ENCODE data around the gene MLST8.
"Not testable (repeated sequence)": the region's sequence is repeated elsewhere in the genome, so short reads cannot be mapped to it uniquely, and the experiment has no call there.

The MLST8 gene

GRCh38 chr16:2190659-2191445 lies 14.4 kb upstream of the MLST8 start:
- no peak for DNase-seq

GRCh38 chr16:2191446-2191706 lies 13.9 kb upstream of the MLST8 start:
- DNase-seq = no peak

- no peak for DNase-seq
Observed at GRCh38 chr16:2194166-2194834, 11.0 kb upstream of the MLST8 start.

GRCh38 chr16:2194852-2195321 lies 10.4 kb upstream of the MLST8 start:
- peak; percentile 40 for DNase-seq

GRCh38 chr16:2195322-2196161 lies 9.7 kb upstream of the MLST8 start:
- DNase-seq = no peak

- no peak for DNase-seq
Observed at GRCh38 chr16:2196162-2196980, 8.9 kb upstream of the MLST8 start, which contains the start of gene CASKIN1. Gene CASKIN1, minus strand, starts transcription at chr16:2196605. Its CDS starts 173 bp downstream, at chr16:2196432.

GRCh38 chr16:2196981-2197511 lies 8.2 kb upstream of the MLST8 start:
- no peak for DNase-seq

- no peak for DNase-seq
Observed at GRCh38 chr16:2197765-2198164, 7.5 kb upstream of the MLST8 start.

- DNase-seq = no peak
Observed at GRCh38 chr16:2198283-2198682, 7.0 kb upstream of the MLST8 start.

GRCh38 chr16:2199095-2199494 lies 6.2 kb upstream of the MLST8 start:
- DNase-seq = no peak

GRCh38 chr16:2199621-2200139 lies 5.6 kb upstream of the MLST8 start:
- no peak for DNase-seq

- no peak for DNase-seq
Observed at GRCh38 chr16:2200313-2200712, 4.9 kb upstream of the MLST8 start.

GRCh38 chr16:2203119-2203688 lies 2.0 kb upstream of the MLST8 start:
- not testable (repeated sequence) for DNase-seq

- DNase-seq = no peak
Observed at GRCh38 chr16:2204416-2205103, 694 bp upstream of the MLST8 start.

- DNase-seq = no peak
Observed at GRCh38 chr16:2205967-2206313, 686 bp downstream of the MLST8 start.

- no peak for DNase-seq
Observed at GRCh38 chr16:2206420-2206779, 1.1 kb downstream of the MLST8 start.

- no peak for DNase-seq
Observed at GRCh38 chr16:2206780-2207433, 1.7 kb downstream of the MLST8 start.

GRCh38 chr16:2207872-2208271 lies 2.6 kb downstream of the MLST8 start:
- no peak for DNase-seq

GRCh38 chr16:2208308-2208707 lies 3.1 kb downstream of the MLST8 start:
- DNase-seq = peak; percentile 29

- DNase-seq = no peak
Observed at GRCh38 chr16:2208772-2209171, 3.5 kb downstream of the MLST8 start.
